Activated naive CD8-positive, alpha-beta T cell treated with anti-CD3 and anti-CD28 coated beads, Interleukin-2, amount 50 U/mL, for 24 hours (primary cell): ENCODE results near the gene UNC5C.
"Not testable (repeated sequence)": the region's sequence is repeated elsewhere in the genome, so short reads cannot be mapped to it uniquely, and the experiment has no call there.

Source experiments
- ATAC-seq: fragments of 150-1000 bp; cut with Tn5 transposase; one replicate; pipeline ENCODE4 v1.10.0; 2021
- DNase-seq: peaks from one replicate; pipeline ENCODE4 v3.0.0; 2021
- H3K27ac Mint-ChIP-seq: one replicate; pipeline ENCODE4 v1.8.0; 2021; ENCODE audit warnings: mild to moderate bottlenecking, mixed read lengths
- H3K27me3 Mint-ChIP-seq: one replicate; pipeline ENCODE4 v1.8.0; 2021; ENCODE audit warnings: mixed read lengths
- H3K36me3 Mint-ChIP-seq: one replicate; pipeline ENCODE4 v1.8.0; 2021; ENCODE audit warnings: low read depth, mixed read lengths
- H3K4me1 Mint-ChIP-seq: one replicate; pipeline ENCODE4 v1.8.0; 2021; ENCODE audit warnings: mixed read lengths
- H3K4me3 Mint-ChIP-seq: one replicate; pipeline ENCODE4 v1.8.0; 2021; ENCODE audit warnings: mild to moderate bottlenecking, moderate library complexity, mixed read lengths
- H3K9me3 Mint-ChIP-seq: one replicate; pipeline ENCODE4 v1.8.0; 2021; ENCODE audit warnings: mixed read lengths

Gene UNC5C

GRCh38 chr4:95165926-95166524, 382.7 kb downstream of the UNC5C start:
- DNase-seq: no peak
- no peaks in the 10 kb centered on the region for H3K27me3 Mint-ChIP-seq

GRCh38 chr4:95162867-95163266, 385.9 kb downstream of the UNC5C start:
- H3K4me1 Mint-ChIP-seq: no peaks in the 10 kb centered on the region

More at GRCh38 chr4:95165926-95166524, 382.7 kb downstream of the UNC5C start:
- no peaks in the 10 kb centered on the region for H3K4me1 Mint-ChIP-seq
- no peak overlapping the region for H3K27ac Mint-ChIP-seq
- no peak overlapping the region for H3K4me3 Mint-ChIP-seq
- H3K9me3 Mint-ChIP-seq: no peaks in the 10 kb centered on the region
- peak; percentile 48 for ATAC-seq
- H3K36me3 Mint-ChIP-seq: no peaks in the 10 kb centered on the region

GRCh38 chr4:95161781-95162469, 386.8 kb downstream of the UNC5C start:
- Mint-ChIP-seq H3K4me1 (no peaks in the 10 kb centered on the region), H3K36me3 (no peaks in the 10 kb centered on the region), H3K4me3 (no peak overlapping the region), H3K27me3 (no peaks in the 10 kb centered on the region), H3K9me3 (no peaks in the 10 kb centered on the region), H3K27ac (no peak overlapping the region)
- DNase-seq (no peak), ATAC-seq (no peak)

More at GRCh38 chr4:95162867-95163266, 385.9 kb downstream of the UNC5C start:
- Mint-ChIP-seq H3K36me3 (no peaks in the 10 kb centered on the region), H3K9me3 (no peaks in the 10 kb centered on the region), H3K27me3 (no peaks in the 10 kb centered on the region), H3K4me3 (no peak overlapping the region), H3K27ac (no peak overlapping the region)
- no peak for DNase-seq
- no peak for ATAC-seq

- ATAC-seq: no peak
Measured at GRCh38 chr4:95159384-95159783, 389.4 kb downstream of the UNC5C start.

GRCh38 chr4:95158626-95159025, 390.1 kb downstream of the UNC5C start:
- Mint-ChIP-seq H3K4me3 (no peak overlapping the region), H3K27me3 (no peaks in the 10 kb centered on the region), H3K36me3 (no peaks in the 10 kb centered on the region), H3K27ac (no peak overlapping the region), H3K4me1 (peaks cover 9% of the 10 kb centered on the region), H3K9me3 (no peaks in the 10 kb centered on the region)
- ATAC-seq (no peak), DNase-seq (no peak)

More at GRCh38 chr4:95159384-95159783, 389.4 kb downstream of the UNC5C start:
- H3K27ac Mint-ChIP-seq: no peak overlapping the region
- DNase-seq: no peak
- H3K4me3 Mint-ChIP-seq: no peak overlapping the region
- H3K27me3 Mint-ChIP-seq: no peaks in the 10 kb centered on the region
- H3K4me1 Mint-ChIP-seq: peaks cover 9% of the 10 kb centered on the region
- H3K9me3 Mint-ChIP-seq: no peaks in the 10 kb centered on the region
- no peaks in the 10 kb centered on the region for H3K36me3 Mint-ChIP-seq

- Mint-ChIP-seq H3K27ac (no peak overlapping the region), H3K9me3 (no peaks in the 10 kb centered on the region), H3K36me3 (no peaks in the 10 kb centered on the region), H3K4me3 (no peak overlapping the region), H3K27me3 (no peaks in the 10 kb centered on the region), H3K4me1 (peaks cover 9% of the 10 kb centered on the region)
- ATAC-seq (no peak), DNase-seq (no peak)
Measured at GRCh38 chr4:95158045-95158444, 390.7 kb downstream of the UNC5C start.

GRCh38 chr4:95157596-95157995, 391.2 kb downstream of the UNC5C start:
- ATAC-seq: no peak
- Mint-ChIP-seq H3K27me3 (no peaks in the 10 kb centered on the region), H3K36me3 (no peaks in the 10 kb centered on the region), H3K4me1 (peaks cover 9% of the 10 kb centered on the region), H3K9me3 (no peaks in the 10 kb centered on the region), H3K27ac (no peak overlapping the region), H3K4me3 (no peak overlapping the region)
- no peak for DNase-seq

GRCh38 chr4:95156452-95156765, 392.4 kb downstream of the UNC5C start:
- Mint-ChIP-seq H3K4me3 (no peak overlapping the region), H3K4me1 (peaks cover 9% of the 10 kb centered on the region), H3K9me3 (no peaks in the 10 kb centered on the region), H3K27ac (no peak overlapping the region), H3K27me3 (no peaks in the 10 kb centered on the region), H3K36me3 (no peaks in the 10 kb centered on the region)
- DNase-seq (no peak), ATAC-seq (no peak)

- Mint-ChIP-seq H3K9me3 (no peaks in the 10 kb centered on the region), H3K4me3 (no peak overlapping the region), H3K36me3 (no peaks in the 10 kb centered on the region), H3K27ac (no peak overlapping the region), H3K4me1 (peaks cover 9% of the 10 kb centered on the region), H3K27me3 (no peaks in the 10 kb centered on the region)
- DNase-seq (no peak), ATAC-seq (no peak)
Measured at GRCh38 chr4:95155759-95156451, 392.9 kb downstream of the UNC5C start.

- no peaks in the 10 kb centered on the region for H3K27me3 Mint-ChIP-seq
Measured at GRCh38 chr4:95153182-95153581, 395.6 kb downstream of the UNC5C start.

GRCh38 chr4:95151255-95151654, 397.5 kb downstream of the UNC5C start:
- H3K9me3 Mint-ChIP-seq: no peaks in the 10 kb centered on the region
- H3K27me3 Mint-ChIP-seq: no peaks in the 10 kb centered on the region
- H3K4me1 Mint-ChIP-seq: peaks cover 8% of the 10 kb centered on the region
- H3K4me3 Mint-ChIP-seq: no peak overlapping the region
- H3K36me3 Mint-ChIP-seq: no peaks in the 10 kb centered on the region
- H3K27ac Mint-ChIP-seq: no peak overlapping the region
- no peak for DNase-seq
- ATAC-seq: no peak

More at GRCh38 chr4:95153182-95153581, 395.6 kb downstream of the UNC5C start:
- Mint-ChIP-seq H3K36me3 (no peaks in the 10 kb centered on the region), H3K9me3 (no peaks in the 10 kb centered on the region), H3K4me1 (peaks cover 9% of the 10 kb centered on the region), H3K27ac (no peak overlapping the region), H3K4me3 (no peak overlapping the region)
- DNase-seq (no peak), ATAC-seq (no peak)

GRCh38 chr4:95142932-95143331, 405.8 kb downstream of the UNC5C start:
- no peak overlapping the region for H3K4me3 Mint-ChIP-seq
- DNase-seq (no peak), ATAC-seq (no peak)
- no peaks in the 10 kb centered on the region for H3K4me1 Mint-ChIP-seq
- H3K36me3 Mint-ChIP-seq: no peaks in the 10 kb centered on the region
- no peaks in the 10 kb centered on the region for H3K9me3 Mint-ChIP-seq
- H3K27me3 Mint-ChIP-seq: peaks cover 2% of the 10 kb centered on the region
- H3K27ac Mint-ChIP-seq: no peak overlapping the region

GRCh38 chr4:95141361-95141760, 407.4 kb downstream of the UNC5C start:
- Mint-ChIP-seq H3K27me3 (peaks cover 2% of the 10 kb centered on the region), H3K36me3 (no peaks in the 10 kb centered on the region)
- no peak for DNase-seq

GRCh38 chr4:95139424-95139823, 409.3 kb downstream of the UNC5C start:
- not testable (repeated sequence) for H3K9me3 Mint-ChIP-seq, H3K36me3 Mint-ChIP-seq, H3K27me3 Mint-ChIP-seq, H3K4me3 Mint-ChIP-seq, H3K4me1 Mint-ChIP-seq, H3K27ac Mint-ChIP-seq, ATAC-seq, DNase-seq

More at GRCh38 chr4:95141361-95141760, 407.4 kb downstream of the UNC5C start:
- H3K27ac Mint-ChIP-seq: no peak overlapping the region
- no peaks in the 10 kb centered on the region for H3K4me1 Mint-ChIP-seq
- no peak for ATAC-seq
- no peaks in the 10 kb centered on the region for H3K9me3 Mint-ChIP-seq
- H3K4me3 Mint-ChIP-seq: no peak overlapping the region

- ATAC-seq, H3K4me1 Mint-ChIP-seq, H3K4me3 Mint-ChIP-seq, H3K36me3 Mint-ChIP-seq, DNase-seq, H3K9me3 Mint-ChIP-seq, H3K27me3 Mint-ChIP-seq, H3K27ac Mint-ChIP-seq: not testable (repeated sequence)
Measured at GRCh38 chr4:95134016-95134415, 414.8 kb downstream of the UNC5C start.
